Hematopoietic multipotent progenitor cell treated with erythropoietin and hydrocortisone succinate and interleukin-3 and kit ligand, for 4 days (in vitro differentiated cells): ENCODE results near the gene NUAK1.

ENCODE experiments used
- DNase-seq: peaks from one replicate; pipeline ENCODE4 v3.0.0-alpha.2; 2015

The NUAK1 gene

GRCh38 chr12:106138633-106139421 lies at the start of gene NUAK1:
TSS of gene NUAK1 (minus strand) at chr12:106138954. CDS start at chr12:106138653, 301 bp downstream.
- DNase-seq = peak; percentile 16

- DNase-seq = no peak
Observed at GRCh38 chr12:106188256-106188655, 49.5 kb upstream of the NUAK1 start.

GRCh38 chr12:106187842-106188241 lies 49.1 kb upstream of the NUAK1 start:
- DNase-seq = no peak

- DNase-seq = no peak
Observed at GRCh38 chr12:106187155-106187789, 48.5 kb upstream of the NUAK1 start.

GRCh38 chr12:106183735-106184134 lies 45.0 kb upstream of the NUAK1 start:
- DNase-seq = no peak

GRCh38 chr12:106181401-106182114 lies 42.8 kb upstream of the NUAK1 start:
- DNase-seq = no peak

GRCh38 chr12:106179086-106179485 lies 40.3 kb upstream of the NUAK1 start:
- DNase-seq = no peak

GRCh38 chr12:106178562-106178961 lies 39.8 kb upstream of the NUAK1 start:
- no peak for DNase-seq

- no peak for DNase-seq
Observed at GRCh38 chr12:106176560-106176959, 37.8 kb upstream of the NUAK1 start.

- no peak for DNase-seq
Observed at GRCh38 chr12:106174876-106175275, 36.1 kb upstream of the NUAK1 start.

- DNase-seq = no peak
Observed at GRCh38 chr12:106173442-106173841, 34.7 kb upstream of the NUAK1 start.

- no peak for DNase-seq
Observed at GRCh38 chr12:106171117-106171750, 32.5 kb upstream of the NUAK1 start.

GRCh38 chr12:106170285-106170684 lies 31.5 kb upstream of the NUAK1 start:
- DNase-seq = no peak

- no peak for DNase-seq
Observed at GRCh38 chr12:106163712-106164111, 25.0 kb upstream of the NUAK1 start.

GRCh38 chr12:106161491-106161890 lies 22.7 kb upstream of the NUAK1 start:
- DNase-seq = no peak

GRCh38 chr12:106160915-106161314 lies 22.2 kb upstream of the NUAK1 start:
- DNase-seq = no peak

- DNase-seq = no peak
Observed at GRCh38 chr12:106157802-106158201, 19.0 kb upstream of the NUAK1 start.

GRCh38 chr12:106154751-106155273 lies 16.1 kb upstream of the NUAK1 start:
- no peak for DNase-seq

GRCh38 chr12:106152334-106152733 lies 13.6 kb upstream of the NUAK1 start:
- DNase-seq = no peak

- no peak for DNase-seq
Observed at GRCh38 chr12:106150555-106150954, 11.8 kb upstream of the NUAK1 start.

GRCh38 chr12:106149096-106149784 lies 10.5 kb upstream of the NUAK1 start:
- DNase-seq = peak; percentile 36

- DNase-seq = no peak
Observed at GRCh38 chr12:106147956-106148355, 9.2 kb upstream of the NUAK1 start.
